OCI-M2 (cell line): ENCODE data around the gene SGMS2.

Source experiments
- DNase-seq: peaks from one replicate; lab custom pipeline; 2025; ENCODE audit not compliant: unreplicated experiment; lab: John Stamatoyannopoulos, UW

The SGMS2 gene

GRCh38 chr4:107824350-107825071 is at the start of gene SGMS2:
SGMS2 (plus strand) TSS chr4:107824932; CDS start chr4:107895554, 70,622 bp downstream.
- DNase-seq, result no peak

DNA sequence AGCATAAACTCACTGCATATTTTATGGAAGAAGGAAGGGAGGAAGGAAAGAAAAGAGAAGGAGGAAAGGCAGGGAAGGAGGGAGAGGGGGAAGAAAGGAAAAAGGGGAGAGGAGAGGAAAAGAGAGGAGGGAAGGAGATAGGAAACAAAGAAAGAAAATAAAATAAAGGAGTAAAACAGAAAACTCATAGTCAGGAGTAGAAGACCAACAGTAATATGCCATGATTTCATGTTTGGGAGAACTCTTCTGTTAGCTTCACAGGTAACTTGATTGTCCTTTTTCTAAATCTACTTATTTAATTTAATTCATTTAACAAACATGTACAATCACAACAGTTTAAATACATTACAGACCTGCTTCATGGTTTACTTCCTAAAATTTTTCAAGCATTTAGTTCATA is 46.8 kb upstream of the SGMS2 start:
- DNase-seq, result no peak

DNA sequence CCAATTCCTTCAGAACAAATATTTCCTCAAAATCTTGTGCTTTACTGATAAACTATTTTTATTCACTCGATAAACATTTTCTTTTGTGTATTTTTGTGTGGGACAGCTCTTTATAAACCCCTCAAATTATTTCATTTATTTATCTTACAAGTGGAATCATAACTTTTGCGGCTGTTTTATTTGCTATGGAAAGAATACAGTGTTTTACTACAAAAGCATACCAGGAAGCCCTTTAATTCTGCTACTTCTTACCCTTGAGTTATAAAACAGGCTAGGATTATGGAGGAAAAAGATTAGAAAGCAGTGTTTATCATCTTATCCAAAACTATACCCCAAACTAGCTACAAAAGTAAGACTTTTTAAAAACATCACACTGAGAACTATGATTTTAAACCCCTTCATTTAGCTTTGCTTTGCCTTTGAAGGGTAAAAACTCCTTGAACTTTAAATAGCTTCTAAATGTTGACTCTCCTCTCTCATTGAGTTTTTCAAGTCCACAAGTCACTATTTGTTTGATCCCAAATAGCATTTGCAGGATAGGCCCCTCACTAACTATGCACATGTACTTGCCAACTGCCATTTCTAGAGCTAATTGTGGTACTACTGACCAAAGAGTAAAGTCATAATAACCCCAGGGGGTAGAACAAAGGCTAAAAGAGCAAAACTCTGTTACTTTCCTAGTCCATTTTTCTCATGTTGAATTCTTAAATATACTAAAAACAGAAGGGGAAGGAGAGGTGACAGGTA is 45.8 kb upstream of the SGMS2 start:
- DNase-seq, result no peak

- no peak for DNase-seq
These were observed 44.1 kb upstream of the SGMS2 start for GRCh38 chr4:107780665-107781064.

DNA sequence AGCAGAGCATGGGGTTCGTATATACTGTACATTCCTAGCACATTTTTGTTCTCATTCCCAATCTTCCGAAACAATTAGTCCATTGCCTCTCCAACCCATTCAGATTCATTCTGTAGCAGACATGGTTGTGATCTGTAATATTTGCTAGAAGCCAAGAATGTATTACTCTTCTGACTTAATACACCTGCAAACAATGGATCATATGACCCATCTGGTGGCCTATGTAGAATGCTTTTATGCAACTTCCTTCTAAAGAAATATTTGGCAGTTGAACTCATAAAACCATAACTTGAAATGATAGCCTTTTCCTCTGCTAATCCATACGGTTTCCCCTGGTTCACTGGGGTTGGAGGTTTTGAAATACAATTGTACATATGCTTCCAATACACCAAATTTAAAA is 32.8 kb upstream of the SGMS2 start:
- DNase-seq, result no peak

DNA sequence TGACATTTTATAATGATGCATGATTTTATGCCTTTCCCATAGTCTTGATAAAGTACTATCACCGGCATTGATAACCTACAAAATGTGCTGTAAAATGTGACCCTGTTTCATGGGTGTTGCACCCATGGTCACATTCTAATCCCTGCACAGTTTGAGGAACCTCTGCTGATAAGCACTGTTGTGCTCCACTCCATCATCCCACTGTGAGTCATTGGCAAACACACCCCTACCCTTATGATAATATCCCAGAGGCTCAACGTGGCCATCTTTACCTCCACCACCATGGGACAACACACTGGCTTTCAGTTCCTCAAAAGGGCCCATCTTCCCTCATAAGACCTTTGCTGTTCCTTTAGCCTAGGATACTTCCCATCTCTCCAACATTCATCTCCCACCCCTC is 32.0 kb upstream of the SGMS2 start:
- DNase-seq, result no peak

DNA sequence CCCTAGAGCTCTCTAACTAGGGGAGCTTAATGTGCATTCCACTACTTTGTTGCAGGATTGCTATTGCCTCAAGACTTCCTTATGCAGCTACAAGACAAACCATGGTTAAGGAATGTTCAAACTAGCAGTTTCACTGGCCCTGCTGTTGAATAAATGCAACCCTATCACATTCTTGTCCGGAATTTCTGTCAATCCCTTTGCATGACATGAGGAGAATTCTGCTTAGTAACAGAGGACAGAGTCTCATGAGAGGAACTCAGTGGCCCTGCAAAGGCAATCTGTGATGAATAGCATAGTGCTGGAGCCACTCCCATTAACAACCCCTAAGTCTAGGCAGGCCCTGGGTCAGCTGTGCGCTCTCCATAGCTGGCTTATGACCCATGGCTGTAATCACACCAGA is 30.7 kb upstream of the SGMS2 start:
- DNase-seq, result no peak

DNA sequence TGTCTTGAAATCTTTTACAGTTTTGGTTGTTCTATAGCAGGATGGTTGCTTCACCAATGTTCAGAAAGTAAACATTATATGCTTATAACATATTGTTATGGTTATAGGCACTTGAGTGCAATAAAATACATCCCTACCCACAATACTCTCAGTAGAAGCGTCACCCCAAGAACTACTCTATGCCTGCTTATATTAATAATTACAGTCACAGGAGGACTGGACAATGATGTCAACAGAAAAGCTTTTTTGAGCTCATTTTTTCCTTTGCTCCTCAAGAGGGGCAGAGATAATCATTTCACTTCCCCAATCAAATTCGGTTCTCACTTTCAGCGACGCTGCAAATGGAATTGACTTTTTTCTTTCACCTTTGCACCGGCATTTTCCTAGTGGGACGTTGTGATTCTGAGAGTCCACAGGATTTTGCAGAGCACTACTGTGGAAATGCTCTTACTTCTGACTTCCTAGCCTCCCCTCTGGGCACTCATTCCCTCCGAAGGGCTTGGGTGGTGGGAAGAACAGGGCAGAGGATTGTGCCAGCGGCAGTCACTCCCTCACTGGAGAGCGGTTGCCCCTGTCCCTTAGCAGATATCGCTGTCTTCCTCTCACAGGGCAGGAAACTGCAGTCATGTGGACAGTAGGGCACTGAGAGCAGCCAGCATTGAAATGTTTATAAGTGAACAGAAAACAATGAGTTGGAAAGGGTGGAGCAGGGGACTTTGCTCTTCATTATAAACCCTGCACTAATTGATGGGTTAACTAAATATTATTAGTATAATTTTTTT is 24.9 kb upstream of the SGMS2 start:
- no peak for DNase-seq

DNA sequence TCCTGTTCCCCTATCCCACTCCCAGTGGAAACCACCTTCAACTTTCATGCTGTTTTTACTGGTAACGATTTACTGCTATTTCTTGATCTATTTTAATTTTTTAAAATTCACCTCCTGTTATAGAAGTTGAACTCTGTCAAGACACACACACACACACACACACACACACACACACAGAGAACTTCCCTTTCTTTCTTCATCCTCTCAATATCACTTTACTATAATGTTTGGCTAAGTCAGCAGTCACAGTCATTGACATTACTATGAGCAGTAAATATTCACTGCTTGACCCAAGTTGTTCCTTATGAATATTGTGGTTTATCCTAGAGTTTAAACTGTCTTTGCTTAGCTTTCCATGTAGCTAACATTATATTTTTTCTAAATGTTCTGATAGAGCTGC is 24.0 kb upstream of the SGMS2 start:
- DNase-seq, result no peak

DNA sequence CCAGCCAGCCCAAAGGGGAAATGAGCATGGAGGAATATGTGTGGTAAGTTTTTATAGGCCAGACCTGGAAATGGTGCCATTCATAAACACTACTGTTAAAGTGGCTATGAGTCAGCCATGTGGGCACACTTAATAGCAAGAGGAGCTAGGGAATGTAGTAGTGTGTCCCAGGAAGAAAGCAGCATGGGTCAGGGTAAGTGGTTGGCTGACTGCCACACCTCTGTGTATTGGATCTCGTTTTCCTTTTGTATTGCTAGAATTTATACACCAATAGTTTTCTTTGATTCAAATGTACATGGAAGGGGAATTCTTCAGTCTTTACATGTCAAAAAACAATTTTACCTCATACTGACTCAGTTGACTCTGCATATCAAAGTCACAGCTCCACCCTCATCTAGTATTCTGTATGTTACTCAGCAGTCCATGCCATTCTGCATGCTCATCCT is 22.9 kb upstream of the SGMS2 start:
- no peak for DNase-seq

DNA sequence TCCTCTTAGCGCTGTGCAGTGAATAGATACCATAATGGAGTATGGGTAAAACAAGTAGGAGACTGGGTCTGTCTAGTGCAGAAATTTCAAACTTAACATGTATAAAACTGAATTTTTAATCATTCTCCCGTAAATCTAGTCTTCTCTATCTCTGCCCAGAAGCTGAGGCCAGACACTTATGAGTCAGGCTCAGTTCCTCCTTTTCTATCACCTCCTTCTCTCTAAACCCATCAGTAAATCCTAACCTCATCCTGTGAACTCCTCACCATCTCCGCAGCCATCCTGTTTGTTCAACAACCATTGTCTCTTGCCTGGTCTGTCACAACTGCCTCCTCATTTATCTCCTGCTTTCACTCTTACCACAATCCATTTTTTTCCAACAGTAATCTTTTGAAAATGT is 19.8 kb upstream of the SGMS2 start:
- DNase-seq, result no peak

- no peak for DNase-seq
These were observed 18.5 kb upstream of the SGMS2 start for GRCh38 chr4:107806196-107806595.

- no peak for DNase-seq
These were observed 16.2 kb upstream of the SGMS2 start for GRCh38 chr4:107808572-107808971.

- no peak for DNase-seq
These were observed 15.5 kb upstream of the SGMS2 start for GRCh38 chr4:107809210-107809609.

- DNase-seq, result no peak
These were observed 10.0 kb upstream of the SGMS2 start for GRCh38 chr4:107814758-107815157.

- DNase-seq, result no peak
These were observed 9.6 kb upstream of the SGMS2 start for GRCh38 chr4:107815158-107815557.

- DNase-seq, result no peak
These were observed 6.3 kb upstream of the SGMS2 start for GRCh38 chr4:107818301-107818910.

DNA sequence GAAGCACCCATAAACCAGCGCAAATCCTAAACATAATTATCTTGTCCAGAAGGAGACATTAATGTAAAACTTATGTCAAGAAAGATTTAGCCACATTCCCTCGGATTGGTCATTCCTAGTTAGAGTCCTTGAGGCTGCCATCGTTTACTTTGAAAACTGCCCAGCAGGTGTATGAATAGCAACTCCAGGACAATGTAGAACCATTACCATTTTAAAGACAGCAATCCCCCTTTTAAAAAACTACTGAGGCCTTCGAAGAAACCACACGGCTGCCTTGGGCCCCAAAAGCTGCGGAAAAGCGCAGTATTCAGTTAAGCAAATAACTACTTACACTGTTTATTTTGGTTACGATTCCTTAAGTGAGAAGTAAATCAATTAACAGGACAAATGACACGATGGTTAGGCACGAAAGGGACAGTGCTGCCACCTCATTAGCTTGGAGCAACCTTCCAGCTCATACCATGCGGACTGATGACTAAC is 822 bp upstream of the SGMS2 start:
- DNase-seq, result no peak

DNA sequence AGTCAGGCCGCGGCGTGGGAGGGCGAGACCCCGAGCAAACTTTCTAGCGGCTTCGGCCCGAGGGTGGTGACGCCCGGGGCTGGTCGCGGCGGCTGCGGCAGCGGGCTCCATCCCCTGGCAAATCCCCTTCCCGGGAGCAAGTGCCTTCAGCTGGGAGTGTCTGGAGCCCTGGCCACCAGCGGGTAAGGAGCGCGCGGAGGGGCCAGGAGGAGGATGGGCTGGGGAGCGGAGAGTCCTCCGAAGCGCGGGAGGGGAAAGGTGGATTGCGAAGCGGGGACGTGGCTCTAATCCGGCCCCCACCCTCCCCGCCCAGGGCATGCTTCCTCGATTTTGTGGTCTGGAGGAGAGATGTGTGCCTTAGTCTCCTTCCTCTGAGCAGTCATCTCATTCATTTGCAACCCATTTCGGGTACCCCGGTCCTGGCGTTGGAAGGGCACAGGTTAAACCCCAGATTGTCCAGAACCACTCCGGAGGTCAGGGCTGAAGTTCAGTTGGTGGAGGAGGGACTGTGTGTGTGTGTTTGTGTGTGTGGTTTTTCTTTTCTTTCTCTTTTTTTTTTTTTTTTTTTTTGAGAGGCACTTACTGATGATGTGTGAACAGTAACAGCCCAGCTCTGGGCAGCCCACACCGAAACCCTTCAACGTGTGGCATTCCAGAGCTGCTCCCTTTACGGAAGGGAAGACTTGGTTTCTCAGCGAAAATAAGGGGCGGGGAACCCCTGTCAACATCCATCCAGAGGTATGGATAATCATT is 516 bp downstream of the SGMS2 start:
- no peak for DNase-seq

DNA sequence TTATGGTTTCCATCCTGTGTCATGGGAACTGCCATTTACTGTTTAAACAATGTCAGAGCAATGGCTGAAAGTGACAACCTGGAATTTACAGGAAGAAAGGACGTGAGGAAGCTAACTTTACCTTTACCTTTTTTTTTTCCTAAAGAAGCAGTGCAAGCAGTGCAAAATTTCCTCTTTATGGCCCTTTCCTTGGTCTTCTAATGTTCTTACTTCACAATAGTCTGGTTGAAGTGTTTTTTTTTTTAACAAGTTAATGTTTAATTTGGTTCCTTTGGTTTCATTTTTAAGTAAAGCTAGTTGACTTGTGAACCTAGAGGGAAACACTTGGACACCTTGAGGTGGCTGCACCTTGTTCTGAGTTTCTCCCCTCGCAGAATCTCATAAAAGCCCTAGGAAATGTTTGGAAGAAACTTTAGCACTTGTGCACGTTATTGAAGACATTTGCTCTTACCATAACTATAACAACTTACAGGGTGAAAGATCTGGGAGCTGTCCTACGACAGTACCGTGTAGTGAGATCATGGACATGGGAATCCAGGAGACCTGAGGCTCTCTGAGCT is 1.8 kb downstream of the SGMS2 start:
- no peak for DNase-seq
